Measurements from ENCODE around the gene SPATA21. TPM values are rescaled to one million over a fixed set of nuclear protein-coding genes. Genes with fewer than 3 reads are reported as not detected.
"Not testable (repeated sequence)": the region's sequence is repeated elsewhere in the genome, so short reads cannot be mapped to it uniquely, and the experiment has no call there.

The SPATA21 gene, protein sequence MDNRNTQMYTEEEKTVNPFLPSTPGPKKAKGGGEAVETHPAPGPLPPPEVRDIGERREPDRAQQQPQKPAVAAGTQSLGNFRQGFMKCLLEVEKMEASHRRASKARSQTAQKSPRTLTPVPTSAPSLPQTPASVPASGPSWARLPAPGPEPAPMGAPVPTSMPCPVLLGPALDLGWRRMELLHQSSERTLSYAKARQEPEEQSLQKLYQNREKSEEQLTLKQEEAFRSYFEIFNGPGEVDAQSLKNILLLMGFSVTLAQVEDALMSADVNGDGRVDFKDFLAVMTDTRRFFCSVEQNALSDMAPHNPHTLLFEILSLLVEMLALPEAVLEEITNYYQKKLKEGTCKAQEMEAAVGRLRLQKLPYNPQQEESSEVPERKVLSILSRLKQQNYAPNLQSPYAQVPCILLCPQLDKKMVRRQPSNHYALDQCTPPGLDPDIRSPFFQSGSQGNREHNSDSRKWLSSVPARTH
- not detected in 2 replicates for total RNA-seq

DNA sequence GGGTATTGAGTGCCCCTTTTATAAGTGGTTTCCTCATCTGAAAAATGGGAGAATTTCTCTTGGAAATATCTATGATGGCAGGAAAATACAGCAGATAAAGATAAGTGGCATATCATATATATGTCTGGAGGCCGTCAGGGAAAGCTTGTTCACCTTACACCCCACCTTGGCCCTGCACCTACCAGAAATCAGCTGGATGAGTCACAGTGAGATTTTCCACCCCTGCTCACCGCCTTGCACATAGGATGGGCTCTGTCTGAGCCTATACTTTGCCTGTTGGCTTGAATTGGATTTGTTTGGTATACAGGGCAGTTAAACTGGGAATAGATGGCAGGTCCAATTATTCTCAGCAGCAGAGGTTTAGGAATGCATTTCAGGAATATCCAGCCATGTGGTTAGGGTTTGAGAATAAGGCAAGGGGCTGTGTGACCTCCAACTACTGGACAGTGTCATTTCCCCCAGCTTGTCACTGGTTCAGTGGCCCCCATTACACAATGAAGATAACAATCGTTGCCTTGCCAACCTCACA lies at the start of gene SPATA21:
Gene SPATA21 (minus strand): TSS at position 479 of the 529 bp plus-strand sequence. CDS start 6,053 bp downstream, outside the sequence.
- TF ChIP-seq, protein P1, sequence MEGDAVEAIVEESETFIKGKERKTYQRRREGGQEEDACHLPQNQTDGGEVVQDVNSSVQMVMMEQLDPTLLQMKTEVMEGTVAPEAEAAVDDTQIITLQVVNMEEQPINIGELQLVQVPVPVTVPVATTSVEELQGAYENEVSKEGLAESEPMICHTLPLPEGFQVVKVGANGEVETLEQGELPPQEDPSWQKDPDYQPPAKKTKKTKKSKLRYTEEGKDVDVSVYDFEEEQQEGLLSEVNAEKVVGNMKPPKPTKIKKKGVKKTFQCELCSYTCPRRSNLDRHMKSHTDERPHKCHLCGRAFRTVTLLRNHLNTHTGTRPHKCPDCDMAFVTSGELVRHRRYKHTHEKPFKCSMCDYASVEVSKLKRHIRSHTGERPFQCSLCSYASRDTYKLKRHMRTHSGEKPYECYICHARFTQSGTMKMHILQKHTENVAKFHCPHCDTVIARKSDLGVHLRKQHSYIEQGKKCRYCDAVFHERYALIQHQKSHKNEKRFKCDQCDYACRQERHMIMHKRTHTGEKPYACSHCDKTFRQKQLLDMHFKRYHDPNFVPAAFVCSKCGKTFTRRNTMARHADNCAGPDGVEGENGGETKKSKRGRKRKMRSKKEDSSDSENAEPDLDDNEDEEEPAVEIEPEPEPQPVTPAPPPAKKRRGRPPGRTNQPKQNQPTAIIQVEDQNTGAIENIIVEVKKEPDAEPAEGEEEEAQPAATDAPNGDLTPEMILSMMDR (IDR thresholded peaks at IDR 0.05), result no peak
- ChIA-PET CTCF (no interaction called here), POLR2A (no interaction called here)
- ATAC-seq (ENCODE audit: low read depth), result no peak
- no peak within 1 kb of the TSS for H3K27ac Mint-ChIP-seq
- no peaks in the 10 kb centered on the region for H3K9me3 Mint-ChIP-seq
- H3K27me3 Mint-ChIP-seq, result no peaks in the 10 kb centered on the region
- H3K36me3 Mint-ChIP-seq (ENCODE audit: low read depth), result peaks cover 11% of the 10 kb centered on the region
- intact Hi-C loops (cut with micrococcal nuclease), result no loop called here
- no peak within 1 kb of the TSS for H3K4me3 Mint-ChIP-seq
- no peak for DNase-seq
- H3K4me1 Mint-ChIP-seq, result peaks cover 30% of the 10 kb centered on the region

DNA sequence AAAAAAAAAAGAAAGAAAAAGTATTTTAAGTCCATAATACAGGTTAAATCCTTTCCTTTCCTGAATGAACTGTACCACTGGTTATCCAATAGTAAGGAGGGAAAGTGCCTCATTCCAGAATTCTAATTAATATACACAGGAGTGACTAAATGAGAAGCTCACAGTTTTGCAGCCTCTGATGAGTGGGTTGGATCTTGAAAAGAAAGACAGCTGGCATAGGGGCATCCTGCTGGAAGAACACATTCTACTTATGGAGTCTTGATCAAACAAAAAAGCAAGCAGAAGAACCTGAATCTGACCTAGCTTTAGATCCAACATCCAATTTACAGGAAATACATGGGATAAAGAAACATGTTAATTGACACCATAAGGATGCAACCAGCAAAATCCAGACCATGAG lies 49.8 kb upstream of the SPATA21 start:
- H3K9me3 Mint-ChIP-seq; CTCF ChIA-PET; H3K27me3 Mint-ChIP-seq; POLR2A ChIA-PET; intact Hi-C loops (cut with micrococcal nuclease); ATAC-seq (ENCODE audit: low read depth); DNase-seq; H3K4me1 Mint-ChIP-seq; H3K4me3 Mint-ChIP-seq; H3K27ac Mint-ChIP-seq: not testable (repeated sequence)
- peaks cover 31% of the 10 kb centered on the region for H3K36me3 Mint-ChIP-seq (ENCODE audit: low read depth)

DNA sequence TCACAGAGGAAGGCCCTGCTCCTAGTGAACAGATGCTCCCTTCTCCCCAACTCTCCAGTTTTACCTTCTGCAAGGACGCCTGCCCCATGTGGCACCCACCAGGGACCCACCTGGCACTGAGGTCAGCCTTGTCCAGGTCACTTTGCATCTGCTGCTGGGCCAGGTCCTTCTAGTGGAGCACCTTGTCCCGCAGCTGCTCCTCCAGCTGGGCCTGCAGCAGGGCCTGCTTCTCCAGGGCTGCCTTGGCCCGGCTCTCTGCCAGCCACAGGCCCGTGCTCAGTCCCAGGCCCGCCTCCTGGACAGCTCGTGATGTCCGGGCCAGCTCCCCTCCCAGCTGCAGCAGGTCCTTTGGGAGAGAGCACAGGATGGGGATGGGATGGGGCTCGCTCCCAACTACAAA lies 49.1 kb upstream of the SPATA21 start:
- H3K9me3 Mint-ChIP-seq; H3K4me3 Mint-ChIP-seq; ATAC-seq (ENCODE audit: low read depth); intact Hi-C loops (cut with micrococcal nuclease); POLR2A ChIA-PET; DNase-seq; H3K4me1 Mint-ChIP-seq; H3K27ac Mint-ChIP-seq; H3K27me3 Mint-ChIP-seq; CTCF ChIA-PET: not testable (repeated sequence)
- peaks cover 34% of the 10 kb centered on the region for H3K36me3 Mint-ChIP-seq (ENCODE audit: low read depth)

DNA sequence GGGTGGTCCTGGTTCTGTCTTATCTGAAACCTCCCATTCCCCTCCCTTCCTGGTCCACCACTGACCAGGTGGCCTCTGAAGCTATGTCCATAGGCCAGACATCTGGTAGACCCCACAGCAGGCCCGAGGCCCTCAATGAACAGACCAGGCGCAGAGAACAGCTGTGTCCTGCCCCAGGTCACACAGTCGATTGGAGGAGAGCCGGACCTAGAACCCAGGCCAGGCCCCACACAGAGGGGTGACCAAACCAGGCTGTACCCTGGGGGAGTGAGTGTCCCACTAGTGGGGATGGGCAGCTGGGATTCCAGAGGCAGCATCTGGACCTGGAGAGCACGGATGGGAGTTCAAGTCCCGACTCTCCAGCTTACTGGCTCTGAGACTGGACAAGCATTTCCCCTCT lies 47.7 kb upstream of the SPATA21 start:
- no peak for DNase-seq

DNA sequence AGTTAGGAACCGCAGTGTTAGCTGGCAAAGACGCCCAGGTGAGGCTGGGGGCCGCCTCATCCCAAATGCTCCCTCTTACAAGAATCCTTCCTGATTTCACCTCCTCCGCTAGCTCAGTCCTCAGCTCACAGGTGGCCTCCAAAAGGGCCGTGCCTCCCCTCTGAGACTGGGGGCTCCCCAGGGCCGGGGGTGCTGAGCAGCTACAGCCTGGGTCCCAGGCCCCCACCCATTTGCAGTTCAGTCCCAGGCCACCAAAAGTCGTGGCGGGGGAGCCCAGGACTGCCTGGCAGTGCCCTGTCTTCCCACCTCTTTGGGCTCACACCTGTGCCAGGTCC lies 47.2 kb upstream of the SPATA21 start:
- POLR2A ChIA-PET, result no interaction called here
- Mint-ChIP-seq H3K27me3 (no peaks in the 10 kb centered on the region), H3K4me1 (no peaks in the 10 kb centered on the region), H3K4me3 (no peak overlapping the region), H3K36me3 (ENCODE audit: low read depth) (peaks cover 40% of the 10 kb centered on the region), H3K9me3 (no peaks in the 10 kb centered on the region), H3K27ac (no peak overlapping the region)
- CTCF ChIA-PET, result no interaction called here
- TF ChIP-seq, protein P1 (IDR thresholded peaks at IDR 0.05), result no peak
- intact Hi-C loops (cut with micrococcal nuclease), result no loop called here
- ATAC-seq (ENCODE audit: low read depth), result no peak
- no peak for DNase-seq

More for the DNA sequence above, 47.7 kb upstream of the SPATA21 start:
- TF ChIP-seq, protein P1 (IDR thresholded peaks at IDR 0.05), result no peak
- no peak for ATAC-seq (ENCODE audit: low read depth)
- Mint-ChIP-seq H3K27ac (no peak overlapping the region), H3K36me3 (ENCODE audit: low read depth) (peaks cover 42% of the 10 kb centered on the region), H3K27me3 (no peaks in the 10 kb centered on the region), H3K4me3 (no peak overlapping the region), H3K9me3 (no peaks in the 10 kb centered on the region), H3K4me1 (no peaks in the 10 kb centered on the region)
- ChIA-PET CTCF (no interaction called here), POLR2A (no interaction called here)
- intact Hi-C loops (cut with micrococcal nuclease), result no loop called here

DNA sequence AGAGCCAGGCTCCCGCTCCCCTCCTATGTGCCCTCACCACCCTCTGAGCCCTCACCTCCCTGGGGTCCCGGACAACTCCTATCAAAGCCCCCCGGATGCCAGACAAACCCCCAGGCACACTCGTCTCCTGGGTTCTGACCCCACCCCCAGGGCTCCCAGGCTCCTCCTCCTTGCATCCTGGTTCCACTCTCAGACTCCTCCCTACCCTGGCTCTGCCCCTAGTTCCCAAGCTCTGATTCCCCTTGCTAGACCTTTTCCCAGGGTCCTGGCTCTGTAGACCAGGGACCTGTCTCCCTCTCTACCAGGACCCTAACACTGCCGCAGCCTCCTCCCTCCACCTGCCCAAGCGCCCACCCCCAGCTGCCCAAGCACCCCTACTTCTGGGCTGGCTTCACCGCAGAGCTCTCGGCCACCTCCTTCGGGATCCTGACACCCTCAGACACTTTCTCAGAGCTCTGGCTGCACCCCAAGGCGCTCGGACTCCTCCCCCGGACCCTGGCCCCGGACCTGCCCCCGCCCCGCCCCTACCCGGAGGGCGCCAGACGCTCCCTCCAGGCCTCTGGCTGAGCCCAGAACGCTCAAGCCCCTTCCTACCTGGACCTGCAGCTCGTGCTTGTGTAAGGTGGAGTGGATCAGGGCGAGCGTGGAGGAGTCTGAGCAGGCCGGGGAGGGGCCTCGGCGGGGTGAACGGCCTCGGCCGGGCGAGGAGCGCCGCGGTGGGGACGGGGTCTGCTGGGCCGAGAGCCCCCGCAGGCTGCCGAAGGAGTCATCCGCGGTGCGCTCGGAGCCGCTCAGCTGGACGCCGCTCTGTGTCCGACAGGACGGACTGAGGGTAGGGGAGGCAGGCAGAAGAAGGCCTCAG lies 46.6 kb upstream of the SPATA21 start:
- H3K36me3 Mint-ChIP-seq (ENCODE audit: low read depth), result peaks cover 36% of the 10 kb centered on the region
- H3K27me3 Mint-ChIP-seq; intact Hi-C loops (cut with micrococcal nuclease); H3K4me3 Mint-ChIP-seq; H3K27ac Mint-ChIP-seq; H3K9me3 Mint-ChIP-seq; CTCF ChIA-PET; POLR2A ChIA-PET; ATAC-seq (ENCODE audit: low read depth); DNase-seq; H3K4me1 Mint-ChIP-seq: not testable (repeated sequence)

DNA sequence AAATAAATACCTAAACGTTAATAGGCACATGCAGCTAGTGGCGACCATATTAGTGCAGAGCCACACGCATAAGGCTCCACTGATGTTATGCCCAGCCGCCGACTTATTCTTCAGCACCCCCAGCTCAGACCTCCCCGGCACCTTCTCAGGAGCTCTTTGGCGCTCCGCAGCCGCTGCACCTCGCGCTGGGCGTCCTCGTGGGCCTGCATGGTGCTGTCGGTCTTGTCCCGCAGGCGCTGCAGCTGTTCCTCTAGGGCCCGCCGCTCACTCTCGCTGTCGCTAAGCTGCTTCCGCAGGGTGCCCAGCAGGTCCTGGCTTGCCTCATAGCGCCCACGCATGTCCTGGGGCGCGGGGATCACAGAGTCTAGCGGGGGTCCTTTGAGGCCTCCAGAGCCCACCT lies 45.9 kb upstream of the SPATA21 start:
- H3K27ac Mint-ChIP-seq; H3K9me3 Mint-ChIP-seq; H3K27me3 Mint-ChIP-seq; H3K4me1 Mint-ChIP-seq; CTCF ChIA-PET; DNase-seq; intact Hi-C loops (cut with micrococcal nuclease); ATAC-seq (ENCODE audit: low read depth); H3K4me3 Mint-ChIP-seq: not testable (repeated sequence)
- POLR2A ChIA-PET, result interaction anchor here (0.7 kb wide), 1 partner anchor 441 kb away, joined by 4 read pairs; no protein-coding TSS in a partner anchor
- peaks cover 39% of the 10 kb centered on the region for H3K36me3 Mint-ChIP-seq (ENCODE audit: low read depth)
